ENCODE measurements around the gene E2F2.
A peak's percentile ranks its signal among the peaks of the same experiment; 100 is the strongest.

The E2F2 gene

GRCh38 chr1:23530747-23531561 lies at the start of gene E2F2:
Gene E2F2, minus strand, starts transcription at chr1:23531233. Its CDS starts 440 bp downstream, at chr1:23530793.
- DNase-seq (ENCODE audit: low spot score): peak; percentile 96

GRCh38 chr1:23578997-23579363 lies 47.9 kb upstream of the E2F2 start:
- no peak for DNase-seq (ENCODE audit: low spot score)

GRCh38 chr1:23578311-23578996 lies 47.4 kb upstream of the E2F2 start:
- DNase-seq (ENCODE audit: low spot score): no peak

- no peak for DNase-seq (ENCODE audit: low spot score)
These were observed 46.3 kb upstream of the E2F2 start for GRCh38 chr1:23577056-23578004.

GRCh38 chr1:23576338-23577055 lies 45.5 kb upstream of the E2F2 start:
- DNase-seq (ENCODE audit: low spot score): no peak

GRCh38 chr1:23575226-23575810 lies 44.3 kb upstream of the E2F2 start:
- DNase-seq (ENCODE audit: low spot score): no peak

GRCh38 chr1:23574265-23574754 lies 43.3 kb upstream of the E2F2 start:
- no peak for DNase-seq (ENCODE audit: low spot score)

GRCh38 chr1:23573574-23574182 lies 42.6 kb upstream of the E2F2 start:
- no peak for DNase-seq (ENCODE audit: low spot score)

GRCh38 chr1:23571465-23571864 lies 40.4 kb upstream of the E2F2 start:
- DNase-seq (ENCODE audit: low spot score): no peak

GRCh38 chr1:23570001-23570691 lies 39.1 kb upstream of the E2F2 start:
- DNase-seq (ENCODE audit: low spot score): no peak

- no peak for DNase-seq (ENCODE audit: low spot score)
These were observed 37.8 kb upstream of the E2F2 start for GRCh38 chr1:23568608-23569383.

GRCh38 chr1:23567996-23568607 lies 37.1 kb upstream of the E2F2 start:
- DNase-seq (ENCODE audit: low spot score): no peak

GRCh38 chr1:23567629-23567995 lies 36.6 kb upstream of the E2F2 start:
- no peak for DNase-seq (ENCODE audit: low spot score)

GRCh38 chr1:23566304-23566703 lies 35.3 kb upstream of the E2F2 start:
- DNase-seq (ENCODE audit: low spot score): no peak

- DNase-seq (ENCODE audit: low spot score): no peak
These were observed 34.7 kb upstream of the E2F2 start for GRCh38 chr1:23565776-23566175.

GRCh38 chr1:23564529-23565122 lies 33.6 kb upstream of the E2F2 start:
- DNase-seq (ENCODE audit: low spot score): no peak

- no peak for DNase-seq (ENCODE audit: low spot score)
These were observed 32.8 kb upstream of the E2F2 start for GRCh38 chr1:23563755-23564374.

GRCh38 chr1:23563003-23563402 lies 32.0 kb upstream of the E2F2 start:
- DNase-seq (ENCODE audit: low spot score): no peak
